Activated naive CD4-positive, alpha-beta T cell treated with anti-CD3 and anti-CD28 coated beads for 36 hours (primary cell): ENCODE data around the gene MRPL21. TPM values are rescaled to one million over a fixed set of nuclear protein-coding genes. Genes with fewer than 3 reads are reported as not detected.
"Not testable (repeated sequence)": the region's sequence is repeated elsewhere in the genome, so short reads cannot be mapped to it uniquely, and the experiment has no call there.

Experiments
- CTCF ChIA-PET: fragments of 350-600 bp; sonication (Branson Sonifier 250); formaldehyde crosslinking; loops from one replicate; lab custom pipeline; 2021; ENCODE audit warnings: antibody characterized with exemption; lab: Charles Lee
- DNase-seq: peaks from one replicate; pipeline ENCODE4 v3.0.0-alpha.2; 2020
- H3K27ac Mint-ChIP-seq: one replicate; pipeline ENCODE4 v1.8.0; 2021; ENCODE audit warnings: mild to moderate bottlenecking, mixed read lengths
- H3K27me3 Mint-ChIP-seq: one replicate; pipeline ENCODE4 v1.8.0; 2021; ENCODE audit warnings: low read depth, mixed read lengths
- H3K36me3 Mint-ChIP-seq: one replicate; pipeline ENCODE4 v1.8.0; 2021; ENCODE audit warnings: low read depth, mixed read lengths
- H3K4me1 Mint-ChIP-seq: one replicate; pipeline ENCODE4 v1.8.0; 2021; ENCODE audit warnings: low read depth, mixed read lengths
- H3K4me3 Mint-ChIP-seq: one replicate; pipeline ENCODE4 v1.8.0; 2021; ENCODE audit warnings: mild to moderate bottlenecking, moderate library complexity, mixed read lengths
- H3K9me3 Mint-ChIP-seq: one replicate; pipeline ENCODE4 v1.8.0; 2021; ENCODE audit warnings: mixed read lengths
- intact Hi-C: fragments of 100-400 bp; cut with micrococcal nuclease; formaldehyde crosslinking; loops from one replicate; pipeline ENCODE4 v1.15.1; 2023
- total RNA-seq, 2 experiments: library from RNA; stranded (reverse); gene quantifications; one replicate each; pipeline ENCODE4 v1.2.3, GENCODE V29; 2021

The MRPL21 gene
- total RNA-seq, 2 experiments from 2014 or later, result 90.8 to 92.1 TPM

- Mint-ChIP-seq H3K27me3 (no peaks in the 10 kb centered on the region), H3K9me3 (no peaks in the 10 kb centered on the region), H3K27ac (no peak overlapping the region), H3K4me3 (no peak overlapping the region), H3K36me3 (peaks cover 30% of the 10 kb centered on the region), H3K4me1 (no peaks in the 10 kb centered on the region)
- CTCF ChIA-PET, result no interaction called here
- no peak for DNase-seq
- intact Hi-C loops, result no loop called here
Measured at GRCh38 chr11:68892576-68892975, 11.1 kb downstream of the MRPL21 start.

DNA sequence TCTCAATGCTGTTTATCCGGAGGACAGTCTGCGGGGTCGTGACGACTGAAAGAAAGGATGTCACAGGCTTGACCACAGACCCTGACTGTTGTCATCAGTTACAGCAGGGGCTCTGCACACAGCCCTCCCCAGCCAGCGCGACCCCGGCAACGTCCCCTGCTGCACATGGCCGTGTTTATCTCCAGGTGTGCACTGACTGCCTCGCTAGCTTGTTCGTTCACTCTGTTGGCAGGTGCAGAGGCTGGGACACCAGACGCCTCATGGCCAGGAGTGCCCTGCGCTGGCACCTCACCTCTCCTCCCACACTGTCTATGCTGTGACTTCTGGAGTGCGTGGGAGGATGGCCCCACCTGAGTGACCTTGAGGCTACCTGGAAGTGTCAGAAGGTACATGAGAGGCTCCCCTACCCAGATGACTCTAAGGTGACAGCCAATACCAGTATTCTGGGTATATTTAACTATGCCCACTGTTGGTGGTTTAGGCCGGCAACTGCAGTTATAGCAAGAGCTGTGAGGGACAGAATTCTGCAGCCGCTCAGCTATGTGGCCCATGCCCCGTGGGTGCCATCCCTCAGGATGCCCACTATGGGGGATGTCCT lies 12.2 kb downstream of the MRPL21 start:
- no peak overlapping the region for H3K4me3 Mint-ChIP-seq
- no peaks in the 10 kb centered on the region for H3K9me3 Mint-ChIP-seq
- H3K4me1 Mint-ChIP-seq, result no peaks in the 10 kb centered on the region
- H3K27ac Mint-ChIP-seq, result no peak overlapping the region
- no peaks in the 10 kb centered on the region for H3K27me3 Mint-ChIP-seq
- intact Hi-C loops, result no loop called here
- H3K36me3 Mint-ChIP-seq, result peaks cover 30% of the 10 kb centered on the region
- DNase-seq, result no peak
- CTCF ChIA-PET, result no interaction called here

GRCh38 chr11:68890490-68891231 lies 13.0 kb downstream of the MRPL21 start:
- no peak overlapping the region for H3K4me3 Mint-ChIP-seq
- no peaks in the 10 kb centered on the region for H3K4me1 Mint-ChIP-seq
- no peaks in the 10 kb centered on the region for H3K27me3 Mint-ChIP-seq
- CTCF ChIA-PET, result interaction anchor here (0.6 to 1.1 kb wide), 2 partner anchors 93 to 133 kb away, joined by 3 read pairs; no protein-coding TSS in a partner anchor
- no peaks in the 10 kb centered on the region for H3K9me3 Mint-ChIP-seq
- H3K36me3 Mint-ChIP-seq, result peaks cover 26% of the 10 kb centered on the region
- no peak overlapping the region for H3K27ac Mint-ChIP-seq
- intact Hi-C loops, result no loop called here
- DNase-seq, result no peak

DNA sequence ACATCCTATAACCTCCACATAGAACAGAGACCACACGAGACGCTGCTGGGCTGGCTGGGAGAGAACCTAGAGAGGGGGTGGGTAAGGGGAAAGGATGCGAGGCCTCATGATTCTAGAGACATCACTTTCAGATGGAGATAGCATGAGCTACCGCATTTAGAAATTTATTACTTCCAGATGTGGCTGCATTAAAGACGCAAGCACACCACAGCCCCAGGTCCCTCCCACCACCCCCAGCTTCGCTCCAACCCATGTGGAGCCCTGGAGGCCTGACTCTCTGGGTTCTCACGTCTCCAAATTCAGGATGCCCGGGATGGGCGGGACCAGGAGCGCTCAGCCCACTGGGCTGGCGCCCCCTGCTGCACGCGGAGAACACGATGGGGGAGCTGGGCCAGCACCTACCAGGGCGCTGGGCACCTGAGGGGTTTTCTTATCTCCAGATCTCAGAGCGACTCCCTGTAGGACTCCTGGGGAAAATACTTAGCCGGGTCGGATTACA lies 13.6 kb downstream of the MRPL21 start:
- peaks cover 26% of the 10 kb centered on the region for H3K36me3 Mint-ChIP-seq
- no peak overlapping the region for H3K4me3 Mint-ChIP-seq
- no peak for DNase-seq
- no peak overlapping the region for H3K27ac Mint-ChIP-seq
- intact Hi-C loops, result no loop called here
- H3K27me3 Mint-ChIP-seq, result no peaks in the 10 kb centered on the region
- CTCF ChIA-PET, result interaction anchor here (0.6 to 1.1 kb wide), 3 partner anchors 14 to 132 kb away, joined by 3 read pairs; no protein-coding TSS in a partner anchor
- no peaks in the 10 kb centered on the region for H3K9me3 Mint-ChIP-seq
- no peaks in the 10 kb centered on the region for H3K4me1 Mint-ChIP-seq

GRCh38 chr11:68884827-68885226 lies 18.8 kb downstream of the MRPL21 start:
- H3K27me3 Mint-ChIP-seq, H3K4me1 Mint-ChIP-seq, CTCF ChIA-PET, H3K4me3 Mint-ChIP-seq, H3K27ac Mint-ChIP-seq, DNase-seq, intact Hi-C loops, H3K9me3 Mint-ChIP-seq: not testable (repeated sequence)
- H3K36me3 Mint-ChIP-seq, result peaks cover 11% of the 10 kb centered on the region

GRCh38 chr11:68882391-68882790 lies 21.2 kb downstream of the MRPL21 start:
- H3K27ac Mint-ChIP-seq, result no peak overlapping the region

GRCh38 chr11:68881320-68881719 lies 22.3 kb downstream of the MRPL21 start:
- Mint-ChIP-seq H3K27me3 (no peaks in the 10 kb centered on the region), H3K36me3 (peaks cover 7% of the 10 kb centered on the region), H3K4me1 (no peaks in the 10 kb centered on the region), H3K4me3 (no peak overlapping the region), H3K27ac (no peak overlapping the region), H3K9me3 (no peaks in the 10 kb centered on the region)
- CTCF ChIA-PET, result no interaction called here
- no peak for DNase-seq
- intact Hi-C loops, result no loop called here

More at GRCh38 chr11:68882391-68882790, 21.2 kb downstream of the MRPL21 start:
- Mint-ChIP-seq H3K36me3 (peaks cover 11% of the 10 kb centered on the region), H3K4me1 (no peaks in the 10 kb centered on the region), H3K9me3 (no peaks in the 10 kb centered on the region), H3K4me3 (no peak overlapping the region), H3K27me3 (no peaks in the 10 kb centered on the region)
- DNase-seq, result no peak
- intact Hi-C loops, result no loop called here
- CTCF ChIA-PET, result no interaction called here

- H3K36me3 Mint-ChIP-seq, result peaks cover 7% of the 10 kb centered on the region
- no peak for DNase-seq
- H3K4me3 Mint-ChIP-seq, result no peak overlapping the region
- intact Hi-C loops, result no loop called here
- H3K9me3 Mint-ChIP-seq, result no peaks in the 10 kb centered on the region
- no peak overlapping the region for H3K27ac Mint-ChIP-seq
- no peaks in the 10 kb centered on the region for H3K27me3 Mint-ChIP-seq
- CTCF ChIA-PET, result no interaction called here
- H3K4me1 Mint-ChIP-seq, result no peaks in the 10 kb centered on the region
Measured at GRCh38 chr11:68880851-68881250, 22.8 kb downstream of the MRPL21 start.

DNA sequence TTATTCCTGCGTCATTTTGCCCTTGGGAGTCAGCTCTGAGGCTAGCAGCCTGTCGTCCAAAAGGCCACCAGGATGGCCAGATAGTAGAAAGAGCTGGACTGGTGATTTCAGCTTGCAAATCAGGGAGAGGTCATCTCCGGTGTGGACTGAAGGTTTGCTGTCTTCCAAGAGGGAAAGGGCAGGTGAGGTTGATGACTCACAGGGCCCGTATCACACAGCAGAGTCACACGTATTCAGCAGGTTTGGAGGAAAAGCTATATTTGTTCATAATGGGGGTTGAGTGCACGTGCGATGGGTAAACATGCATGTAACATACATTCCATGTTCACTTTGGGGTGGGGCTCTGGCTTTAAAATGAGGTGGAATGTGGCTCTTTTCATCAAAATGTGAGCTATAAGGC lies 25.6 kb downstream of the MRPL21 start:
- DNase-seq, result no peak
- no peaks in the 10 kb centered on the region for H3K4me1 Mint-ChIP-seq
- intact Hi-C loops, result no loop called here
- no peaks in the 10 kb centered on the region for H3K9me3 Mint-ChIP-seq
- H3K27ac Mint-ChIP-seq, result no peak overlapping the region
- CTCF ChIA-PET, result interaction anchor here (0.7 kb wide), 1 partner anchor 35 kb away, joined by 4 read pairs; no protein-coding TSS in a partner anchor
- H3K36me3 Mint-ChIP-seq, result peaks cover 5% of the 10 kb centered on the region
- no peaks in the 10 kb centered on the region for H3K27me3 Mint-ChIP-seq
- H3K4me3 Mint-ChIP-seq, result no peak overlapping the region

DNA sequence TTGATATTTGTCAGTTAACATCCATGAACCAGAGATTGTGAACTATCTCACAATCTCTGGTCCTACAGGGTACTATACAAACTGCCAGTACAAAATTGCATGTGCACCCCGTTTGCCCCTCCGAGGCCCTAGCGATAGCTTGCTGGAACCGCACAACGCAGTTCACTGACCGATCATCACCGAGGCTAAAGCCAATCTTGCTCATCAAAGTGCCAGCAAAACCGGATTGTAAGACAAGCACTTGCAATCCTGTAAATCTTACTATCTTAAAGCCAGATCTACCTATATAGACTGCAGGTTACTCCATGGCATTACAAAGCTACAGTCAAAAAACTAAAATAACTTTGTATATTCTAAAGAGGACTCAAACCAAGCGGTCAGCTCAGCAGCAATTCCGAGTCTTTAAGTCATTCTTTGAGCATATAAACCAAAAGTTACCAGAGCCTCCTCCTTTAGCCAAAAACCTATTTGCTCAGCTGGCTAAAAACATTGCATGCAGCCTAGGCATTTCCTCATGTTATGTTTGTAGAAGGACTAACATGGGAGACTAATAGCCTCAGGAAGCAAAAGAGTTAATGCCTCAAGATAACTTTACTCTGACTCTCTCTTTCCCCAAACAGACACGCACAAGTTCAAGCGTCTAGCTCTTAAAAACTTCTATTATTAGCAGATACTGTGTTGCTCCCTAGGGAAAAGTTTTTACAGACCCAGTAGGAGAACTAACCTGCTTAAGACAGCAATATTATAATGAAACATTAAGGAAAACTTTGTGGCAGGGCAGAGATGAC lies 31.2 kb downstream of the MRPL21 start:
- Mint-ChIP-seq H3K4me1 (peaks cover 12% of the 10 kb centered on the region), H3K9me3 (no peaks in the 10 kb centered on the region), H3K27me3 (peaks cover 17% of the 10 kb centered on the region), H3K4me3 (no peak overlapping the region), H3K36me3 (no peaks in the 10 kb centered on the region), H3K27ac (no peak overlapping the region)
- intact Hi-C loops, result no loop called here
- no peak for DNase-seq
- CTCF ChIA-PET, result no interaction called here

- CTCF ChIA-PET, result no interaction called here
- no peaks in the 10 kb centered on the region for H3K36me3 Mint-ChIP-seq
Measured at GRCh38 chr11:68870470-68870869, 33.2 kb downstream of the MRPL21 start.

GRCh38 chr11:68868221-68868835 lies 35.3 kb downstream of the MRPL21 start:
- peaks cover 12% of the 10 kb centered on the region for H3K4me1 Mint-ChIP-seq
- CTCF ChIA-PET, result interaction anchor here (0.6 kb wide), 1 partner anchor 173 kb away, joined by 4 read pairs; no protein-coding TSS in a partner anchor
- intact Hi-C loops, result no loop called here
- peaks cover 17% of the 10 kb centered on the region for H3K27me3 Mint-ChIP-seq
- no peak for DNase-seq
- H3K36me3 Mint-ChIP-seq, result peaks cover 3% of the 10 kb centered on the region
- no peak overlapping the region for H3K4me3 Mint-ChIP-seq
- H3K9me3 Mint-ChIP-seq, result peaks cover 3% of the 10 kb centered on the region
- no peak overlapping the region for H3K27ac Mint-ChIP-seq

More at GRCh38 chr11:68870470-68870869, 33.2 kb downstream of the MRPL21 start:
- Mint-ChIP-seq H3K4me1 (peaks cover 12% of the 10 kb centered on the region), H3K27ac (no peak overlapping the region), H3K27me3 (peaks cover 17% of the 10 kb centered on the region), H3K9me3 (no peaks in the 10 kb centered on the region), H3K4me3 (peak overlapping the region; percentile 72)
- no peak for DNase-seq
- intact Hi-C loops, result no loop called here
